H9 (cell line): ENCODE measurements around the gene VAV2. TPM values are rescaled to one million over a fixed set of nuclear protein-coding genes. Genes with fewer than 3 reads are reported as not detected.

Experiments used
- DNase-seq: peaks from one replicate; pipeline ENCODE4 v3.0.0-alpha.2; 2017
- H2AFZ ChIP-seq: one replicate; pipeline ENCODE4 v1.6.1; 2013; ENCODE audit warnings: mild to moderate bottlenecking, low read length, control low read depth, moderate library complexity
- H2AK5ac ChIP-seq: 2 replicates; pipeline ENCODE4 v1.6.1; 2013; ENCODE audit warnings: low read length, control low read depth, mixed read lengths; ENCODE audit not compliant: insufficient read length
- H2BK120ac ChIP-seq: one replicate; pipeline ENCODE4 v1.6.1; 2013; ENCODE audit warnings: low read depth, mild to moderate bottlenecking, low read length, control low read depth, inconsistent platforms; ENCODE audit not compliant: poor library complexity, severe bottlenecking
- H2BK12ac ChIP-seq: 2 replicates; pipeline ENCODE4 v1.6.1; 2013; ENCODE audit warnings: low read length, control low read depth, mixed read lengths, low read depth; ENCODE audit not compliant: insufficient read length
- H2BK15ac ChIP-seq: 2 replicates; pipeline ENCODE4 v1.6.1; 2013; ENCODE audit warnings: low read depth, low read length, control low read depth
- H2BK20ac ChIP-seq: one replicate; pipeline ENCODE4 v1.6.1; 2013; ENCODE audit warnings: low read depth, mild to moderate bottlenecking, low read length, control low read depth, inconsistent platforms; ENCODE audit not compliant: poor library complexity, severe bottlenecking
- H2BK5ac ChIP-seq: 2 replicates; pipeline ENCODE4 v1.6.1; 2013; ENCODE audit warnings: low read length, control low read depth, mixed read lengths; ENCODE audit not compliant: insufficient read length
- H3K14ac ChIP-seq: 2 replicates; pipeline ENCODE4 v1.6.1; 2013; ENCODE audit warnings: low read length, control low read depth; ENCODE audit not compliant: insufficient read depth
- H3K18ac ChIP-seq: 2 replicates; pipeline ENCODE4 v1.6.1; 2013; ENCODE audit warnings: low read depth, mild to moderate bottlenecking, mixed read lengths, low read length, control low read depth; ENCODE audit not compliant: insufficient read length
- H3K23ac ChIP-seq: 2 replicates; pipeline ENCODE4 v1.6.1; 2013; ENCODE audit warnings: low read length, control low read depth, mixed read lengths, low read depth; ENCODE audit not compliant: insufficient read length
- H3K23me2 ChIP-seq: 2 replicates; pipeline ENCODE4 v1.6.1; 2013; ENCODE audit warnings: low read depth, mild to moderate bottlenecking, mixed read lengths, low read length, control low read depth; ENCODE audit not compliant: insufficient read length, poor library complexity, severe bottlenecking
- H3K27ac ChIP-seq: 2 replicates; pipeline ENCODE4 v1.5.1; 2013; ENCODE audit warnings: low read length, control low read depth, mixed read lengths, low read depth; ENCODE audit not compliant: insufficient read length
- H3K27me3 ChIP-seq: 2 replicates; pipeline ENCODE4 v1.6.1; 2013; ENCODE audit warnings: low read length, control low read depth, inconsistent platforms; ENCODE audit not compliant: insufficient read depth
- H3K4ac ChIP-seq: 2 replicates; pipeline ENCODE4 v1.6.1; 2013; ENCODE audit warnings: low read depth, mild to moderate bottlenecking, control low read depth, inconsistent platforms, low read length, moderate library complexity
- H3K4me1 ChIP-seq: 2 replicates; pipeline ENCODE4 v1.6.1; 2013; ENCODE audit warnings: low read length, control low read depth, inconsistent platforms; ENCODE audit not compliant: insufficient read depth
- H3K4me2 ChIP-seq: 2 replicates; pipeline ENCODE4 v1.6.1; 2013; ENCODE audit warnings: low read length, control low read depth, mixed read lengths; ENCODE audit not compliant: insufficient read length, insufficient read depth
- H3K56ac ChIP-seq: 2 replicates; pipeline ENCODE4 v1.6.1; 2013; ENCODE audit warnings: low read depth, mild to moderate bottlenecking, mixed read lengths, low read length, control low read depth; ENCODE audit not compliant: insufficient read length
- H3K79me1 ChIP-seq: 2 replicates; pipeline ENCODE4 v1.6.1; 2013; ENCODE audit warnings: low read depth, mild to moderate bottlenecking, moderate library complexity, low read length, control low read depth, inconsistent platforms; ENCODE audit not compliant: insufficient read depth, poor library complexity, severe bottlenecking
- H3K79me2 ChIP-seq: 2 replicates; pipeline ENCODE4 v1.6.1; 2013; ENCODE audit warnings: low read length, control low read depth, inconsistent platforms; ENCODE audit not compliant: insufficient read depth
- H3K9ac ChIP-seq: 2 replicates; pipeline ENCODE4 v1.6.1; 2013; ENCODE audit warnings: low read length, control low read depth, mixed read lengths; ENCODE audit not compliant: insufficient read length; ENCODE audit errors: extremely low read depth
- H3K9me3 ChIP-seq: one replicate; pipeline ENCODE4 v1.6.1; 2013; ENCODE audit warnings: low read depth, low read length, inconsistent platforms; ENCODE audit not compliant: control insufficient read depth
- H3T11ph ChIP-seq: one replicate; pipeline ENCODE4 v1.6.1; 2013; ENCODE audit warnings: mild to moderate bottlenecking, low read length, control low read depth, inconsistent platforms
- H4K20me1 ChIP-seq: one replicate; pipeline ENCODE4 v1.6.1; 2013; ENCODE audit not compliant: control insufficient read depth, insufficient read length, insufficient read depth
- H4K5ac ChIP-seq: 2 replicates; pipeline ENCODE4 v1.6.1; 2013; ENCODE audit warnings: low read depth, mild to moderate bottlenecking, mixed read lengths, low read length, control low read depth; ENCODE audit not compliant: insufficient read length
- H4K8ac ChIP-seq: replicated peaks from 2 replicates; pipeline ENCODE4 v1.6.1; 2013; ENCODE audit warnings: low read length, control low read depth, mixed read lengths, low read depth; ENCODE audit not compliant: insufficient read length
- H4K91ac ChIP-seq: 2 replicates; pipeline ENCODE4 v1.6.1; 2013; ENCODE audit warnings: low read depth, mild to moderate bottlenecking, moderate library complexity, mixed read lengths, low read length, control low read depth; ENCODE audit not compliant: insufficient read length
- H3K27ac Mint-ChIP-seq, 3 experiments: 2 replicates in 2 of 3; 3 replicates in 1 of 3; pipeline ENCODE4 v1.8.0; 2020 to 2021; ENCODE audit warnings: mixed read lengths in 3 of 3, mild to moderate bottlenecking in 1 of 3, moderate library complexity in 1 of 3
- H3K27me3 Mint-ChIP-seq: 2 replicates; pipeline ENCODE4 v1.8.0; 2021; ENCODE audit warnings: low read depth, mild to moderate bottlenecking, moderate library complexity, mixed read lengths
- H3K36me3 Mint-ChIP-seq, 3 experiments: 2 replicates in 2 of 3; 3 replicates in 1 of 3; pipeline ENCODE4 v1.8.0; 2020 to 2021; ENCODE audit warnings: low read depth in 3 of 3, mixed read lengths in 3 of 3; ENCODE audit not compliant: insufficient read depth in 1 of 3
- H3K4me1 Mint-ChIP-seq, 2 experiments: 2 replicates each; pipeline ENCODE4 v1.8.0; 2020; ENCODE audit warnings: mixed read lengths in 2 of 2
- H3K4me3 Mint-ChIP-seq, 2 experiments: 2 replicates in 1 of 2; 3 replicates in 1 of 2; pipeline ENCODE4 v1.8.0; 2020 to 2021; ENCODE audit warnings: mild to moderate bottlenecking in 2 of 2, mixed read lengths in 2 of 2, moderate library complexity in 1 of 2
- H3K9me3 Mint-ChIP-seq, 2 experiments: 2 replicates in 1 of 2; 3 replicates in 1 of 2; pipeline ENCODE4 v1.8.0; 2020; ENCODE audit warnings: mild to moderate bottlenecking in 2 of 2, mixed read lengths in 2 of 2, moderate library complexity in 1 of 2
- CTCF ChIP-seq: fragments of 200-600 bp; sonication (generic); conservative IDR thresholded peaks from 3 replicates; pipeline ENCODE4 v1.8.0; 2021; ENCODE audit warnings: antibody characterized with exemption, mild to moderate bottlenecking
- WGBS: extraction: QIAGEN DNeasy Blood & Tissue Kit; methylation state at CpG from one replicate; pipeline ENCODE4 v1.1.7; 2013; ENCODE audit warnings: missing lambda C conversion rate, low lambda C conversion rate, mixed read lengths; ENCODE audit not compliant: insufficient read length; ENCODE audit errors: extremely low coverage; 5-methylcytosine and 5-hydroxymethylcytosine counted together
- total RNA-seq: library from RNA; stranded (reverse); gene quantifications from 2 replicates; pipeline ENCODE4 v1.2.1, GENCODE V29; 2021

VAV2 gene
- total RNA-seq, 1 experiment from 2014 or later: 58.7 TPM

- no peak for TF ChIP-seq CTCF
- no peak overlapping the region for H3K4me3 Mint-ChIP-seq
- no peak overlapping the region for H2BK12ac ChIP-seq
- H3K9me3 ChIP-seq: no peaks in the 10 kb centered on the region
- H4K20me1 ChIP-seq: no peaks in the 10 kb centered on the region
- no peak overlapping the region for H3T11ph ChIP-seq
- no peak overlapping the region for H2BK20ac ChIP-seq
- H3K9me3 Mint-ChIP-seq: no peaks in the 10 kb centered on the region
- H3K56ac ChIP-seq: no peak overlapping the region
- DNase-seq: no peak
- no peak overlapping the region for H2BK120ac ChIP-seq
- H2AK5ac ChIP-seq: no peak overlapping the region
- H3K27ac ChIP-seq: no peak overlapping the region
- no peaks in the 10 kb centered on the region for H3K4me1 Mint-ChIP-seq
- H4K5ac ChIP-seq: no peak overlapping the region
- H3K27me3 Mint-ChIP-seq: no peaks in the 10 kb centered on the region
- no peak overlapping the region for H4K8ac ChIP-seq
- H3K4ac ChIP-seq: no peak overlapping the region
- no peak overlapping the region for H3K4me2 ChIP-seq
- no peak overlapping the region for H2BK5ac ChIP-seq
- H3K14ac ChIP-seq: no peak overlapping the region
- H4K91ac ChIP-seq: no peak overlapping the region
- H3K79me1 ChIP-seq: no peaks in the 10 kb centered on the region
- no peaks in the 10 kb centered on the region for H3K23me2 ChIP-seq
- H3K23ac ChIP-seq: no peak overlapping the region
- no peak overlapping the region for H2AFZ ChIP-seq
- no peak overlapping the region for H3K9ac ChIP-seq
- H3K4me1 ChIP-seq: no peaks in the 10 kb centered on the region
- no peak overlapping the region for H2BK15ac ChIP-seq
- no peak overlapping the region for H3K27ac Mint-ChIP-seq
- H3K18ac ChIP-seq: no peak overlapping the region
- H3K27me3 ChIP-seq: no peaks in the 10 kb centered on the region
- H3K79me2 ChIP-seq: no peaks in the 10 kb centered on the region
- H3K36me3 Mint-ChIP-seq: peaks cover 20 to 62% (median 62%) of the 10 kb centered on the region in 3 experiments; a peak in 6 of 7 replicates
- WGBS: no CpG with 5 or more reads among the region's 26 CpGs
Observed at GRCh38 chr9:134033516-134034214, 41.5 kb upstream of the VAV2 start.
